ENCODE measurements around the gene LPCAT1.
"Not testable (repeated sequence)": the region's sequence is repeated elsewhere in the genome, so short reads cannot be mapped to it uniquely, and the experiment has no call there.

The LPCAT1 gene

GRCh38 chr5:1540831-1541701, 17.3 kb upstream of the LPCAT1 start:
- FAIRE-seq = no peak

- no peak for FAIRE-seq
These were observed 16.4 kb upstream of the LPCAT1 start for GRCh38 chr5:1540166-1540565.

GRCh38 chr5:1539393-1540161, 15.8 kb upstream of the LPCAT1 start:
- FAIRE-seq = not testable (repeated sequence)

GRCh38 chr5:1538741-1539392, 15.1 kb upstream of the LPCAT1 start:
- FAIRE-seq = no peak

DNA sequence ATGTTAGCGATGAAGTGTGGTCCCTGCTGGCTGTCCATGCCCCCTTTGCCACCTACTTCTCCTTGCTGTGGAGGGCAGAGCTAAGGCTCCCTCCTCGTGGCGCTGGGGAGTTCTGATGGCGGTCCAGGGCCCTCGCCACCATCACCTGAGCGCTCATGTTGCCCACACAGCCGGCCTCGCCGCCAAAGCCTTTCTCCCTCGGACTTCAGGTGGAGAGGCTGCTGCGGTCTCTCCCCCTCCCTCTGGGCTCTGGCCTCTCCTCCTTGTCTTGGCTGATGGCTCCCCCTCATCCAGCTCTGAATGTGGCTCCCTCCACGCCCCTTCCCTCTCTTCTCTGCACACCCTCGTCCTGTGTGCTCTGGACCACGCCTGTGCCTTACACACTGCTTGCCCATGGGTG, 14.5 kb upstream of the LPCAT1 start:
- no peak for FAIRE-seq

DNA sequence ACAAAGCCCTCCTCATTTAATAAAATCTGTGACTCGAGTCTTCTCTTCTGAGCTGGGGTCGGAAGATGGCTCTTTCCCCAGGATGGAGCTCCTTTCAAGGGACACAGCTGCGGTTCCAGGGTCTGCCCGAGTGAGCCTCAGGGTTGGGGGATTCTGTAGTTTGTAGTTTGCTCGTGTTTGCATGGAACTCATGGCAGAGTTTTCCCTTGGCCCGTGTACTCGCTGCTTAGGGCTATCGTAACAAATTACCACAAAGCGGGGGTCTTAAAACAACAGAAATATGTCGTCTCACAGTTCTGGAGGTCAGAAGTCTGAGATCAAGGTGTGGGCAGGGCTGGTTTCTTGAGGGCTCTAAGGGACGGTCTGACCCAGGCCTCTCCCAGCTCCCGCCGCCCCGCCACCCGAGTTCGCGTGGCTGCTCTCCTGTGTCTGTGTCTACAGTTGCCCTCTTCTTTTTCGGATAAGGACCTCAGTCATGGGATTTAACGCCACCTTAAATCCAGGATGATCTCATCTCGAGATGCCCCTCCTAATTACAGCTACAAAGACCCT, 13.9 kb upstream of the LPCAT1 start:
- FAIRE-seq = no peak

DNA sequence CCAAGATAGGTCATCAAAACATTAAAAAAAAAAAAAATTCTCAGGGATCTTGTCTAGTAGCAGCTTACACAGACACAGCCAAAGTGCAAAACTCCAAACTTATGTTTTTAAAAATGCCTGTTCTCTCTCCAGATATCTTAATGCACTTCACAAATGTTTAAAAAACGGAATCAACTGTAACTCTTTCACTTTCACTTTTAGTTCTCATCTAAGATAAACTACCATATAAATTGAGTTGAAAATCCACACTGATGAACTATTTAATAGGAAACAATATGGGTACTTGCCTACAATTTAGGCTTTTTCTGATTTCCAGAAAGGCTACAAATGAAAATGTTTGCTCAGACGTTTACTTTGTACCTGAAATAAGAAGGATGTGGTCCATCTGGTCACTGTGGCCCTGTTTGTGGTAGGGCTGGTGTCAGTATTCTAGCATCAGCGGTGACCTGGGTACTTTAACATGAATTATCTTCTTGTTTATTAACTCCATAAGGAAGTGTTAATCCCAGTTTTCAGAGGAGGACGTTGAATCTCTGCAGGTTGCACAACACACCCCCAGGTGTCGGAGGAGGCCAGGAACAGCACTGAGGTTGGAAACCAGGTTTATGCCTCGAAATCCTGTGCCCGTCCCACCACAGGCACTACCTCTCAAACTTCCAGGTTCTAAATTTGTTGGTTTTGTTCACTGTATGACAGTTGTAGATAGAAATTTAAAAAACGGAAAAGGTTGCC, 13.3 kb upstream of the LPCAT1 start:
- no peak for FAIRE-seq

DNA sequence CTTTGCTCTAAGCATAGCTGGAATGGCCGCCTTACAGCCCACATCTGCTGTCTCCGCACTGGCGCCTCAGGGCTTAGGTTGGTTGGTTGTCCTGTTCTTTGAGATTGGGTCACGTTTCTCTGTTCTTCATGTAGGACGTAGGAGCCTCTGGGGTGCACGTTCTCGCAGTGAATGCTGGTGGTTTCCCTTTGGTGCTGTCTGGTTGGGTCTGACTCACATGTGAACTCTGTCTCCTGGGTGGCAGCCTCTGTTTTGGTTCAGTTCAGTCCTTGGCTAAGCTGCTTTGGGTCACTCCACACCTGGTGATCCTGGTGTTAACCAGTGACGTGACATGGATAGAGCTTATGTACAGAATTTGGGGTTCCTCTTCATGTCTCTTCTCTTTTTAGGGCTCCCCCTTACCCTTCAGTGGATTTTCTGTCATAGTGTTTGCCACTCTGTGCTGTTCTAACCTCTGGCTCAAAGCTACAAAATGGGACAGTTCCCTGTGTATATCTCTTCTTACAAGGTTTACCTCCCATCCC, 12.6 kb upstream of the LPCAT1 start:
- no peak for FAIRE-seq

GRCh38 chr5:1535646-1536045, 11.9 kb upstream of the LPCAT1 start:
- FAIRE-seq = no peak

- FAIRE-seq = no peak
These were observed 8.6 kb upstream of the LPCAT1 start for GRCh38 chr5:1532384-1532783.

GRCh38 chr5:1529498-1529897, 5.7 kb upstream of the LPCAT1 start:
- no peak for FAIRE-seq

GRCh38 chr5:1527533-1528205, 3.9 kb upstream of the LPCAT1 start:
- FAIRE-seq = no peak

GRCh38 chr5:1526681-1527131, 2.9 kb upstream of the LPCAT1 start:
- FAIRE-seq = no peak

- no peak for FAIRE-seq
These were observed 2.5 kb upstream of the LPCAT1 start for GRCh38 chr5:1526190-1526631.

DNA sequence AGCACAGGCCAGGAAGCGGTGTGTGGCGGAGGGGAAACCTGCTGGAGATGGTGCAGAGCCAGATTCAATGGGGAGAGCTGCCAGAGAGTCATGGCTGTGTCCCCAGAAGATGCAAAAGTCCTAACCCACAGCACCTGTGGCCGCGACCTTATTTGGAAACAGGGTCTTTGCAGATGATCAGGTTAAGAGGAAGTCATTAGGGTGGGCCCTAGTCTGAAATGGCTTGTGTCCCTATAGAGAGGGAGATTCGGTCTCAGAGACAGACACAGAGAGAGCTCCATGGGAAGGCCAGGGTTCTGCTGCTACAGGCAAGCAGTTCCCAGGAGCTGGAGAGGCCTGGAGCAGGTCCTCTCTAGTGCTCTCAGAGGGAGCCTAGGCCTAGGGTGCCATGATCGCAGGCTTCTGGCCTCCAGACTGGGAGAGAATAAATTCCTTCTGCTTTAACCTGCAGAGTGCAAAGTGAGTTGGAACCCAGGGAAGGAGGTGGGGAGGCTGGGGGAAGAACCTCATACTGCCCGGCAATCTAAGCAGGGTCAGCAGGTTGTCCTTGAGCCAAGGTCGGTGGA, 1.9 kb upstream of the LPCAT1 start:
- no peak for FAIRE-seq

- FAIRE-seq = no peak
These were observed 1.3 kb upstream of the LPCAT1 start for GRCh38 chr5:1524799-1525623.

GRCh38 chr5:1524481-1524798, 680 bp upstream of the LPCAT1 start:
- FAIRE-seq = no peak

DNA sequence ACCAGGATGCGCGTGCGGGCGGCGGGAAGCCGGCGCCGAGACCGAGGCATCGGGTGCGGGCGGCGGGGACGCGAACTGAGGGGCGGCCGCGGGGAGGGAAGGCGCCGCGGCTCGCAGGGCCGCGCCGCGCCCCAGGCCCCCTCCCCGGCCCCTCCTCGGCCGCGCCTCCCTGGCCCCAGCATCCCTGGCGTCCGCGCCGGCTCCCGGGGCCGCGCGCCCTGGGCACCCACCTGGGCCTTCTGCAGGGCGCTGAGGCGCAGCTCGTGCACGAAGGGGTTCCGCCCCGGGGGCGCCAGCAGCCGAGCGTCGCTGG, 324 bp downstream of the LPCAT1 start:
- no peak for FAIRE-seq

DNA sequence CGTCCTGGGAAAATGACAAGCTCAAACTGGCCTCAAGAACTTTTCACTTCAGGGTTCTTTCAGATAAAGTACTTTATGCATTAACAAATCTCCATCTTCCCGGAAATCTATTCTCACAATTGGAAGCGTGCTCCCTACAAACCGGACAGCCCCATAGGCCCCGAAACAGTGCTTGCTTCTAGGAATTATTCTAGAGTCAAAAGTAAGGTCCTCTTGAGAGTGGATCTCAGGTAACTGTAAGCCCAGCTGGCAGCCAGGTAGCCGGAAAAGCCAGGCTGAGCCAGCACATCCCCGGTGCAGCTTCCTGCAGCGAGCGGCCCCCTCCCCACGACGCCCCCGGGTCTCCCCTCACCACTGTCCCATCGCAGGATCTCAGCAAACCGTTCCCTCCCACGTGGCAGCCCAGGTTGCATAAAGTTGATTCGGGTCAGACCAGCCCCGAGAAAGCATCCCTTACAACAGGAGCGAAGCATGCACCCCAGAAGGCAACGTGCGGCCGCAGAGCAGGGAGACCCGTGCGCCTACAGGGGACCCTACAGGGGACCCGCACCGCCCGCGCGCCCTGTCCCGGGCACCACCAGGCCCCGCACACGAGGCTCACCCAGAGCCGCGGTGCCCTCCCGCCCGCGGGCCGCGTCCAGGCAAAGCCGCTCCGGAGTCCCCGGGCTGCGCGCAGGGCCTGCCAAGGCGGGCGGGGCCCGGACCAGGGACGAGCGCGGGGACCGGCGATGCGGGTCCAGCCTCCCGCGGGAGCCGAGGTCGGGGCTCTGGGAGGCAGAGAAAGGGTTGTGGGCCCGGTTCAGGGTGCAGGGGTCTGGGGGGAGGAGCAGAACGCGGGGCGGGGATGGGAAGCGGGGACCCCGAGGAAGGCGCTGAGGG, 920 bp downstream of the LPCAT1 start:
- FAIRE-seq = no peak
